DND-41 (cell line): ENCODE measurements around the gene LCE1D.

Experiments used
- EZH2 ChIP-seq: IDR thresholded peaks from 3 replicates; pipeline ENCODE4 v1.6.1; 2012; ENCODE audit warnings: borderline replicate concordance, low read depth, mild to moderate bottlenecking, moderate library complexity, low read length, inconsistent platforms; ENCODE audit not compliant: severe bottlenecking
- TF ChIP-seq, protein P1 (sequence below): IDR thresholded peaks from 2 replicates; pipeline ENCODE4 v1.5.1; 2012; ENCODE audit warnings: borderline replicate concordance, low read length, moderate library complexity, mild to moderate bottlenecking; ENCODE audit not compliant: poor library complexity, severe bottlenecking; ENCODE audit errors: extremely low read depth

GRCh38 chr1:152823294-152823693, 26.8 kb downstream of the LCE1D start:
- TF ChIP-seq, protein P1, sequence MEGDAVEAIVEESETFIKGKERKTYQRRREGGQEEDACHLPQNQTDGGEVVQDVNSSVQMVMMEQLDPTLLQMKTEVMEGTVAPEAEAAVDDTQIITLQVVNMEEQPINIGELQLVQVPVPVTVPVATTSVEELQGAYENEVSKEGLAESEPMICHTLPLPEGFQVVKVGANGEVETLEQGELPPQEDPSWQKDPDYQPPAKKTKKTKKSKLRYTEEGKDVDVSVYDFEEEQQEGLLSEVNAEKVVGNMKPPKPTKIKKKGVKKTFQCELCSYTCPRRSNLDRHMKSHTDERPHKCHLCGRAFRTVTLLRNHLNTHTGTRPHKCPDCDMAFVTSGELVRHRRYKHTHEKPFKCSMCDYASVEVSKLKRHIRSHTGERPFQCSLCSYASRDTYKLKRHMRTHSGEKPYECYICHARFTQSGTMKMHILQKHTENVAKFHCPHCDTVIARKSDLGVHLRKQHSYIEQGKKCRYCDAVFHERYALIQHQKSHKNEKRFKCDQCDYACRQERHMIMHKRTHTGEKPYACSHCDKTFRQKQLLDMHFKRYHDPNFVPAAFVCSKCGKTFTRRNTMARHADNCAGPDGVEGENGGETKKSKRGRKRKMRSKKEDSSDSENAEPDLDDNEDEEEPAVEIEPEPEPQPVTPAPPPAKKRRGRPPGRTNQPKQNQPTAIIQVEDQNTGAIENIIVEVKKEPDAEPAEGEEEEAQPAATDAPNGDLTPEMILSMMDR, result no peak
- TF ChIP-seq EZH2, result no peak
